Astrocyte of the cerebellum (primary cell): ENCODE results near the gene SMYD2.

Source experiments
- DNase-seq: peaks from one replicate; pipeline ENCODE4 v3.0.0-alpha.2; 2011; ENCODE audit warnings: low read depth
- H3K4me3 ChIP-seq: 2 replicates; pipeline ENCODE4 v1.5.1; 2011; ENCODE audit warnings: mild to moderate bottlenecking, low read depth, low read length, moderate library complexity
- CTCF ChIP-seq: IDR thresholded peaks from 2 replicates; pipeline ENCODE4 v1.5.1; 2012; ENCODE audit warnings: low read length, low read depth, moderate library complexity, mild to moderate bottlenecking; ENCODE audit errors: missing control alignments
- in situ Hi-C: cut with HindIII; loops from 2 replicates; pipeline ENCODE4 v1.10.0; 2017; ENCODE audit warnings: low sequenced_read_pairs

The SMYD2 gene

GRCh38 chr1:214300149-214300780 is 19.3 kb downstream of the SMYD2 start:
- H3K4me3 ChIP-seq, result no peak overlapping the region
- in situ Hi-C loops, result no loop called here
- no peak for DNase-seq
- no peak for TF ChIP-seq CTCF

GRCh38 chr1:214301526-214301925 is 20.6 kb downstream of the SMYD2 start:
- in situ Hi-C loops, result no loop called here
- TF ChIP-seq CTCF, result no peak
- no peak for DNase-seq
- H3K4me3 ChIP-seq, result no peak overlapping the region

- in situ Hi-C loops, result no loop called here
- H3K4me3 ChIP-seq, result peak overlapping the region; percentile 23
- DNase-seq, result no peak
- TF ChIP-seq CTCF, result no peak
Measured at GRCh38 chr1:214303141-214303930, 22.4 kb downstream of the SMYD2 start.

- TF ChIP-seq CTCF, result no peak
- H3K4me3 ChIP-seq, result no peak overlapping the region
- in situ Hi-C loops, result no loop called here
- no peak for DNase-seq
Measured at GRCh38 chr1:214305164-214305751, 24.3 kb downstream of the SMYD2 start.

GRCh38 chr1:214306269-214306668 is 25.3 kb downstream of the SMYD2 start:
- DNase-seq, result no peak
- TF ChIP-seq CTCF, result no peak
- H3K4me3 ChIP-seq, result no peak overlapping the region
- in situ Hi-C loops, result no loop called here

- DNase-seq, result no peak
- in situ Hi-C loops, result no loop called here
Measured at GRCh38 chr1:214310010-214310409, 29.1 kb downstream of the SMYD2 start.

More at GRCh38 chr1:214310010-214310409, 29.1 kb downstream of the SMYD2 start:
- no peak overlapping the region for H3K4me3 ChIP-seq
- TF ChIP-seq CTCF, result no peak
